Measurements from ENCODE around the gene DYRK4.

The DYRK4 gene

GRCh38 chr12:4564818-4565217 lies 2.8 kb downstream of the DYRK4 start:
- DNase-seq (ENCODE audit: low read depth in 1 of 2, low spot score in 1 of 2) = no peak

DNA sequence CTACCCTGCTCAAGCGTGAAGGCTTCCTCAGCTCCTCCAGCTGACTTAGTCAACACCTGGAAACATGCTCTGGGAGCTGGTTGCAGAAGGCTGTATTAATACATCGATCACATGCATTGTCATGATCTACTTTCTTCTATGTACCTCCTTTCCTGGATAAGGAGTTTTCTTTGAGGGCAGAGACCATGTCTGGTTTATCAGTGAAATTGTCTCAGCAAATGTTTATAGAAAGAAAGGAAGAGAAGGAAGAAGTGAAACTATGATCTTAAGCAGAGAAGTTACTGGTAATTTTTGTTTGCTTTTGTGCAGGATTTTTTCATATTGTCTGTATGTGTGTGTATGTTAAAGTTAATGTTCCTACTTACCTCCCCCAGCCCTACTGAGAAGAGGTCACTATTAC lies 4.5 kb downstream of the DYRK4 start:
- no peak for DNase-seq (ENCODE audit: low read depth in 1 of 2, low spot score in 1 of 2)

DNA sequence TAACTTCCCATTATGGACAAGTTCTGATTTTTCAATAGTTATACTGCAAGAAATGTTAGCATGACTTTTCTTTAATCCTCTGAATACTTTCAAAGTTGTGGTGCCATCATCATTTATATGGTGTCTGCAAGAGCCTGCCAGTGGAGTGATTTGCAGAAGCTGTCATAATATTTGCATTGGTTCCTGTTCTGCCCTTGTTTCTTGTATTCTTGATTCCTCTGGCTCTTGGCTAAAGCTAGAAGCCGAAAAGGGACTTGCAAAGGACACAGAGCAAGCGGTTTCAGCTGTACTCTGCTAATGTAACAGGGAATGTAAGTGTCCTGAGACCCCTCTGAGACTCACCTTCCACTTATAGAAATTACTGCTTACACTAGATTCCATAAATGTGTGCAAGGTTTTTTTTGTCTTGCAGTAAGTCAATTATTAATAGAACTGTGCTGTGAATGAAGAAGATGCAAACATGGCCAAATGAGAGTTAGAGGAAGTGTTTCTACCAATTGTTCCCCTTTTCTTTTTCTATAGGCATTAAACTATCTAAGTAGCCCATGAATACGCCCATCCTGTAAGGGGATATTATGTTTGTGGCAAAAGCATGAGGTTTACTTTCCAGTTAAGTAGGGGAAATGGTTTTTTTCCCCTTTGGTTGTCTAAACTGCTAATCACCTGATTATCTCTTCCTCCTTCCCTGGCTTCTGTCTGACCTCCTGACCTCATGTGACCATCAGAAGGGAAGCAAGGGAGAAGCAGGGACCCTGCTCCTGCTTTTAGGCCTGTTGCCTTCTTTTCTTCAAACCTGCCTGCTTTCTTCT lies 5.3 kb downstream of the DYRK4 start:
- no peak for DNase-seq (ENCODE audit: low read depth in 1 of 2, low spot score in 1 of 2)

DNA sequence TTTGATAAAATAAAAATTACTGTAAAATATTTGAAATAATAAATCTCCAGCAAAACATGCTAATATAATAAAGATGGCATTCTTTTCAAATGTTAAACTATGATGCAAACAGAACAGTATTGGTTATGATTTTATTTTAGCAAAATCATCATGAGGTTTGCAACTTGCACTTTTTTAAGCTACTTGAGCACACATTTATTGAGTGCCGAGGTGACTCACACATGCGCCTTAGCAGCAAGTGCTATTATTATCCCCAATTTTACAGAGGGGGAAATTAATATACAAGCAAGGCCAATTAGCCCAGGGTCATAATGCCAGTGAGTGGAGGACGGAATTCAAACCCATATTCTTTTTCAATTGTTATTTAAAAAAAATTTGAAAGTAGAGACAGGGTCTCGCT lies 7.3 kb downstream of the DYRK4 start:
- DNase-seq (ENCODE audit: low read depth in 1 of 2, low spot score in 1 of 2) = no peak

- no peak for DNase-seq (ENCODE audit: low read depth in 1 of 2, low spot score in 1 of 2)
Measured at GRCh38 chr12:4572680-4573079, 10.7 kb downstream of the DYRK4 start.

DNA sequence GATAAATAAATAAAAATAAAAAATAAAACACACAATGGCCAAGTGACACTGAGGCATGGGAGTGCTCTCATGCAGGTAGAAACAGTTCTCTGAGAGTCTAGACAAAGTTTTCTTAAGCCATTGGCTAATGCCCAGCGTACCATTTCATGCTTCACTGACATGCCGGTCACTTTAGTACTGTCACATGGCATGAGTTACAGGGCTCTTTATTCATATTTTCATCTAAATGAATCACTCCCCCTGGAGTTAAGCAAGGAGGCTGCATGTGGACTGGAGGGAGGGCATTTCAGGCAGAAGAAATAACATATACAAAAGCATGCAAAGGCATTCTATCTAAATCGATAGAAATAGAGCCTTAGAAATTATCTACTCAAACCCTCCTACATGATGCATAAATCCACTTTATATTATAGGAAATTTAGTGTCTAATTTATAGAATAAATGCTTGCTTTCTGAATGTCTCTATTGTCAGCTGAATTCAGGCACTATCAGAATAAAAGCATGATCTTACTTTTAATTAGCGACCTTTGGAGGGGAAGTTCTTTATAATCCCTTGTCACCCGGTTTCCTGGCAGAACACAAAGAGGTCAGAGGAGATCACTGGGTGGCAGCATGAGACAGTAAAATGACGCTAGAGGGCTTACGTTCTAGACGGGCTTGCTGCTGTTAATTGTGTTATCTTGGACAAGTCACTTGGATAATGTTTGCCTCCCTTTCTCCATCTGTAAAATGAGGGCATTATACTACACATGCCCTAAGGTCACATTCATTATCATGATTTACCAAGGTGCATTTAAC lies 17.5 kb downstream of the DYRK4 start:
- DNase-seq (ENCODE audit: low read depth in 1 of 2, low spot score in 1 of 2) = no peak

DNA sequence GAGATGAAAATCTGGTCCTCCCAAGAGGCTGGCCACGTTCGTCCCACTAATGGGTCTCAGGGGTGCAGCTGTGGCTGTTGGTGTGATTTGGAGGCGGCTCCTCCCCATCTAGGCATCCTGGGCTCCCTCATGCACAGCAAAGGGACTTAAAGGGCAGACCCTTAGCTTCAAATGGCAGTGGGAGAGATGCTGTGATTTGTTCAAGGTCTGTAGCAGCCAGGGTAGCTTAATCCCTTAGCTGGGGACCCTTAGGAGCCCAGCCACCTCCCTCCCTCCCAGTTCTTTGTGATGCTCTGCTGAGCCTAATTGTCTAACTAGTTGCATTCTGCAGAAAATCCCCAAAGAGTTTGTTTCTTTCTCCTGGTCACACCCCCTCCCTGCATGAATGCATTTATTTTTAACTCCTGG lies 18.3 kb downstream of the DYRK4 start:
- DNase-seq (ENCODE audit: low read depth in 1 of 2, low spot score in 1 of 2) = no peak

DNA sequence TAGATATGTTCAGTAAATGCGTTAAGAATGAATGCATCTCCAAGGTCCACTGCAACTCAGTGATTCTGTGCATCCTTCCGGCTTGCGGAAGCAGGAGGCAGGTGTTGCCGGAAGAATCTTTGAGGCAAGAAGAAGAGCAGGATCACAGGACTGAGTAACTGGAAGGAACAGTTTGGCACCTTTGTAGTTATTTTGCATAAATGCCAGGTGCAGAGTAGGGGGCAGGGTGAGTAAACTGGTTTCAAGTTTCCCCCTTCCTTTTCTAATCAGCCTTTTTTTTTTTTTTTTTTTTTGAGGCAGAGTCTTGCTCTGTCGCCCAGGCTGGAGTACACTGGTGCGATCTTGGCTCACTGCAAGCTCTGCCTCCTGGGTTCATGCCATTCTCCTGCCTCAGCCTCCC lies 22.3 kb downstream of the DYRK4 start:
- no peak for DNase-seq (ENCODE audit: low read depth in 1 of 2, low spot score in 1 of 2)

DNA sequence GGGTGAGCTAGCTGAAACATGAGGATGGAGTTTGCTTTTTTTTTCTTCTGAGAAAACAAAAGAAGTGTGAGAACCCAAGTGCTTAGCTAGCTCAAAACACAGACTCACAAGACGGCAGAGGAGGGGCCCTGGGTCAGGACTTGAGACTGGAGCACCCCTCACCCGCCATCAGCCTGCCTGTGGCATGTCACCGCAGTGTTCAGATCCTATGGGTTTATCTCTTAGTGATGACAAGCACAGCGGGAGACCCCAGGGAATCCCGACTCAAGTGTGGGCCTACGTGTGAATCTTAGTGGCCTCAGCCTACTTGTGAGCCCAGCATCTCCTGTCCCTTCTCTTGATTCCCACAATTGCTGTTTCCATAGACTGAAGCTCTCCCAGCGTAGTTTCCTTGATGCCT lies 22.9 kb downstream of the DYRK4 start:
- DNase-seq (ENCODE audit: low read depth in 1 of 2, low spot score in 1 of 2) = no peak

GRCh38 chr12:4586500-4586899 lies 24.5 kb downstream of the DYRK4 start:
- DNase-seq (ENCODE audit: low read depth in 1 of 2, low spot score in 1 of 2) = no peak

DNA sequence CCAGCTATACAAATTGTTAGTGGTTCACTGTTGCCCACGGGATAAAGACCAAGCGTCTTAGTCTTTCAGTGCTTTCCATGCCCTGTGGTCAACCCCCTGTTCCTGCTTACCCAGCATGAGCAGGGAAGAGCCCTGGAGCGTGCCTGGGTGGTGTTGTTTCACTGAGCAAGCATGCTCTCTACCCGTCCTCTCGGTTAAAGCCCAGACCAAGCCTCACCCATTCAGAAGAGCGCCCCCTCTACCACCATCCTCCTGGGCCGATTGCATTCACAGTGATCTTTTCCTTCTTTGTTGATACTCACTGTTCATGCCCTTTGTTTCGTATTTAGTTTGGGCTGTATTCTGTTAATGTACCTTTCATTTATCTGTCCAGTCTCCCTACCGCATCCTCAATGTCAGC lies 25.1 kb downstream of the DYRK4 start:
- DNase-seq (ENCODE audit: low read depth in 1 of 2, low spot score in 1 of 2) = no peak

GRCh38 chr12:4588916-4589315 lies 26.9 kb downstream of the DYRK4 start:
- DNase-seq (ENCODE audit: low read depth in 1 of 2, low spot score in 1 of 2) = no peak

DNA sequence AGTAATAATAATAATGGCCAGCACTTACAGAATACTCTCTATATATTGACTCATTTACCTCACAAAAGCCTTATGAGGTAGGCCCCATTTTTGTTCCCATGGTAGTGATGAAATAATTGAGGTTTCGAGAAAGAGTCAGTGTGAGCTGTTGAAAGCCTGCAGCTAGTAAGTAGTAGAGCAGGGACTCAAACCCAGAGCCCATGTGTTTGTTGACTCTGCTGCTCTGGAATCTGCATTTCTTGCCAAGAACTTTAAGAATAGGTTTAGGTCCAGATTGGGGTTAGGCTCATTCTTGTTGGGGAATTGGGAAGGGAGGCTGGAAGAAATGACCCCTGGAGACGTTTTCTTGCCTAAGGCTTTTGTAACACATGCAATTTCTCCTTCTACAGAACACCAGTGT lies 27.9 kb downstream of the DYRK4 start:
- no peak for DNase-seq (ENCODE audit: low read depth in 1 of 2, low spot score in 1 of 2)

DNA sequence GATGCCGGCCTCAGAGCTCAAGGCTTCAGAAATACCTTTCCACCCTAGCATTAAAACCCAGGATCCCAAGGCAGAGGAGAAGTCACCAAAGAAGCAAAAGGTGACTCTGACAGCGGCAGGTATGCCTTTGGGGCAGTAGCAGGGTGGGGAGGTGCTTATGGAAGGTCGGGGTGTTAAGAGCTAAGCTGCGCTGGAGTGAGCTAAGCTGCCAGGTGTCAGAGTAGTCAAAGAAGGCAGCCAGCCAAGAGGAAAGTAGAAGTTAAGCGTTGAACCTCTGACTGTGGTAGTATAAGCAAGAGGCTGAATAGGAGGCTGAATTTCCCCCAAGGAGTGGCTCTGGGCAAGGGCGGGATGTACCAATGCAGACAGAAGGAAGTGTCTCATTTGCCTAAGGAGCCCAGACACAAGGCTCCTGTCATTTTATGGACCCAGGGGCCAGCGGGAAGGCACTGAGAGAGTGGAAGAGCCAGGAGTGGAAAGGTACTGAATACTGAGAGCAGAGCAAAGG lies 29.2 kb downstream of the DYRK4 start:
- DNase-seq (ENCODE audit: low read depth in 1 of 2, low spot score in 1 of 2) = no peak

DNA sequence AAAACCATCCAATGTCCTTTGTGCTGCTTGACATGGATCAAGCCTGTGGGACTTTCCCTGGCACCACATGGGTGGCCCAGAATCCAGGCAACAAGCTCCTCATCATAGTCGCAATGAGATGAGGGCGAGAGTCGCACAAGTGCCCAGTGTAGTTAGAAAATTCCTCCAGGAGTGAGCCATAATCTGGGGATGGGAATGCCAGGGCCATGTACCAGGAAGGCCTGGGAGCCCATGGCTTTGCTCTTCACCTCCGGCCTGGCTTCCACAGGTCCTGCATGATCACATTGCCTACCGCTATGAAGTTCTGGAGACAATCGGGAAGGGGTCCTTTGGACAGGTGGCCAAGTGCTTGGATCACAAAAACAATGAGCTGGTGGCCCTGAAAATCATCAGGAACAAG lies 33.9 kb downstream of the DYRK4 start:
- no peak for DNase-seq (ENCODE audit: low read depth in 1 of 2, low spot score in 1 of 2)

GRCh38 chr12:4603421-4603820 lies 41.4 kb downstream of the DYRK4 start:
- no peak for DNase-seq (ENCODE audit: low read depth in 1 of 2, low spot score in 1 of 2)

DNA sequence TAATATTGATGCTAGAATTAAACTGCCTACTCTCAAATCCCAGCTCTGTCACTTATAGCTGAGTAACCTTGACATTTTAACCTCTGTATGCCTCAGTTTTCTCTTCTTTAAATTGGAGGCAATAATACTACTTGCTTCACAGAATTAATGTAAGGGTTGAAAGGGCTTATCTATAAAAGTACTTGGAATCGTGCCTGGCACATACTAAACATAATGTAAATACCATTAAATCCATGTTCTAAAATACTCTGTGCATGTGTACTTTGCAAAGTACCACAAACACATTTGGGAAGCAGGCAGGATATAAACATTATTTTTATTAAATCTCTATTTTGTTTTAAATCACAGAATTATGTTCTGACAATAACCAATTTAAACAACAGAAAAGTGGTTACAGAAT lies 41.9 kb downstream of the DYRK4 start:
- DNase-seq (ENCODE audit: low read depth in 1 of 2, low spot score in 1 of 2) = no peak

DNA sequence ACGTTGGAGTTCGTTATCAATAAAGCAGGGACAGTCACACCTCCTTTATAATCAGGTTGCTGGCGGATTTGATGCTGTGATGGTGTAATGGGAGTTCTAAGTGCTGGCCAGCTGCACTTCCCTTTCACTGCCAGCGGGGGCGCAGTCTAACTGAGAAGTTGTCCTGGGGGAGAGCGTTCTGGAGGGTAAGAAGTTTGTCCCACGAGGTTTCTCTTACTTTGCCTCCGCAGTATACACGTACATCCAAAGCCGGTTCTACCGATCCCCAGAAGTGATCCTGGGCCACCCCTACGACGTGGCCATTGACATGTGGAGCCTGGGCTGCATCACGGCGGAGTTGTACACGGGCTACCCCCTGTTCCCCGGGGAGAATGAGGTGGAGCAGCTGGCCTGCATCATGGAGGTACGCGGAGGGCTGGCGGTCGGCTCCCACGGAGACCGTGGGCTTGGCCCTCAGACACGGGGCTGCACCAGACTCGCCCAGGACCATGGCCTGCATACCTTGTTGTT lies 42.7 kb downstream of the DYRK4 start:
- peak; percentile 59 to 75 for DNase-seq (ENCODE audit: low read depth in 1 of 2, low spot score in 1 of 2)

DNA sequence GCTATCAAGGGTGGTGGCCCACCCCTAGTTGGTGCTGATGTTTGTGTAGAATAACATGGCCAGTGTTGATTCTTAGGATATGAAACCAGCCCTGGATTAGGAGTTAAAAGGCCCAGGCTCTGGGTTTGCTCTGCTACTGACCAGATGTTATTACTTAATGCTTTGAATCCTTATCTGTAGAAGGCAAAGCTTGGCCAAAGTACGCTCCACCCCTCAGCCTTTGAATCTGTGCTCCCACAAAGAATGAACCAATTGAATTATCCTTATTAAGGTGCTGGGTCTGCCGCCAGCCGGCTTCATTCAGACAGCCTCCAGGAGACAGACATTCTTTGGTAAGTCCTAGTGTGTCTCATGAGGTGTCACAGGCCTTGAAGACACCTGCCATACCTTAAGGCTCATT lies 45.0 kb downstream of the DYRK4 start:
- DNase-seq (ENCODE audit: low read depth in 1 of 2, low spot score in 1 of 2) = no peak

DNA sequence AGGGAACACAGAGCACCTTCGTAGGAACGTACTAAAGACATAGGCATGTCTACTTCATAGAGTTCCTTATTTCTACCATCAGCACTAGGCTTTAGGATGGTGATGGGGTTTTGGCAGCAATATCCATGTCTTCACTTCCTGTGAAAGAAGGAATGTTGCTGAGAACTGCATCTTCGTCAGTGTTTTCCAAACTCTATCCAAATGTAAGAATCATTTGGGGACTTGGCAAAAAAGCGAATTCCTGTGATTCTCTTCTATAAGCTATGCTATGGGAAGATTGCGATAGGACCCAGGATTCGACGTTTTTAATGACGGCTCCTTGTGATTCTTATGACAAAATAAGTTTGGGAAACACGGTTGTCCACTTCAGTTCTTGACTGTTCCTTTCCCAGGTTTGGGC lies 47.1 kb downstream of the DYRK4 start:
- DNase-seq (ENCODE audit: low read depth in 1 of 2, low spot score in 1 of 2) = no peak

DNA sequence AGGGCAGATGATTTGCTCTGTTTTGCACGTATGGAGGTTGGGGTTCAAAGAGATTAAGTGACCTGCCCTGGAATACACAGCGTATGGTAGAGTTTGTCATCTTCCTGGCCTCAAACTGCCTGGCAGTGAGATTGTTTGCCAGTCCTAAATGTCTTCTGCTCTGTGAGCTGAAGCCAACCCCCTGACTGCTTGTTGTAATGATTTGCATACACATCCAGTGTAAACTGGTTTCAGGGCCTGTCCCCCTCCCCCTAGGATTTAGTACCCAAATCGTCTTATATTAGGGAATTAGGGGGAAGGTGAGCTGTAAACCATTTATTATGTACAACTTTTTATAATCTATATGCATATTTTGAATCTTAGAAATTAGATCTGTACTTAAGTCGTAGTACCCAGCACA lies 48.5 kb downstream of the DYRK4 start:
- DNase-seq (ENCODE audit: low read depth in 1 of 2, low spot score in 1 of 2) = no peak

- DNase-seq (ENCODE audit: low read depth in 1 of 2, low spot score in 1 of 2) = no peak
Measured at GRCh38 chr12:4615667-4616066, 53.7 kb downstream of the DYRK4 start.
